Measurements from ENCODE around the gene MINK1.
"Not testable (repeated sequence)": the region's sequence is repeated elsewhere in the genome, so short reads cannot be mapped to it uniquely, and the experiment has no call there.

Gene MINK1

GRCh38 chr17:4852567-4853207 lies 19.5 kb downstream of the MINK1 start:
- TF ChIP-seq CTCF (IDR thresholded peaks at IDR 0.05; ENCODE audit: control insufficient read depth, insufficient read depth, low read depth, low read length, missing control alignments): peak; percentile 16
- peak; percentile 28 for DNase-seq (ENCODE audit: low read depth)

GRCh38 chr17:4853208-4853671 lies 20.1 kb downstream of the MINK1 start:
- no peak for DNase-seq (ENCODE audit: low read depth)
- no peak for TF ChIP-seq CTCF (IDR thresholded peaks at IDR 0.05; ENCODE audit: control insufficient read depth, insufficient read depth, low read depth, low read length, missing control alignments)
- no peak overlapping the region for H3K4me3 ChIP-seq (ENCODE audit: control insufficient read depth, low read depth, low read length)

More at GRCh38 chr17:4852567-4853207, 19.5 kb downstream of the MINK1 start:
- H3K4me3 ChIP-seq (ENCODE audit: control insufficient read depth, low read depth, low read length): no peak overlapping the region

- no peak for TF ChIP-seq CTCF (IDR thresholded peaks at IDR 0.05; ENCODE audit: control insufficient read depth, insufficient read depth, low read depth, low read length, missing control alignments)
- no peak overlapping the region for H3K4me3 ChIP-seq (ENCODE audit: control insufficient read depth, low read depth, low read length)
- DNase-seq (ENCODE audit: low read depth): no peak
Observed at GRCh38 chr17:4854111-4854681, 21.1 kb downstream of the MINK1 start.

DNA sequence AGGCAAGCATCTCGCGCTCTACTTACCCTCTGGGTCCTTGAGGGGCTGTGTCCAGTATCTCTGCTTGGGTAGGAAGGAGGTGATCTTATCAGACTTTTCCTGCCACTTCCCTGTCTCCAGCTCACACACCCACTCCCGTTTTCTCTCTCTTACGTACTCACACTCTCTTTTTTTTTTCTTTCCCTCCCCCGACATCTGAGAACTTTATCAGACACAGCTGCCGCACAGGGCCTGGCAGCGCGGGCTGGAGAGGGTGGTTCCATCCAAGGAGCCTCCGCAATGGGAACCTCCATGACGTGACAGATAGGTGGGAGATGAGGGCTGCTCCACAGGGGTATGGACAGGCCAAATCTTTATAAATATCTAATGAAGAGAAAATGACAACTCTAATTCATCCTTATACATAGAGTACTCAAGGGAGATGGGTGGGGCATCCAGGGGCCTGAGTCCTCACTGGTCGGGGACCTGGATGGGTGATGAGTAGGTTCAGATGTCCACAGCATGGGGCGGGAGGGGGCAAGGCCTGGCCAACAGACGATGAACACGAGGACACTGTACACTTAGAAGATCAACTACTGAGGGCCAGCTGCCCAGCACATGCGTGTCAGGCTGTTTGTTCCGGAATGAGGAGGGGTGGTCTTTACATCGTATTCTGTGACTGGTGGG lies 23.3 kb downstream of the MINK1 start:
- no peak for TF ChIP-seq CTCF (IDR thresholded peaks at IDR 0.05; ENCODE audit: control insufficient read depth, insufficient read depth, low read depth, low read length, missing control alignments)
- no peak for DNase-seq (ENCODE audit: low read depth)
- H3K4me3 ChIP-seq (ENCODE audit: control insufficient read depth, low read depth, low read length): no peak overlapping the region

GRCh38 chr17:4856937-4857314 lies 23.8 kb downstream of the MINK1 start:
- no peak overlapping the region for H3K4me3 ChIP-seq (ENCODE audit: control insufficient read depth, low read depth, low read length)
- no peak for TF ChIP-seq CTCF (IDR thresholded peaks at IDR 0.05; ENCODE audit: control insufficient read depth, insufficient read depth, low read depth, low read length, missing control alignments)
- DNase-seq (ENCODE audit: low read depth): no peak

- not testable (repeated sequence) for DNase-seq (ENCODE audit: low read depth)
Observed at GRCh38 chr17:4857347-4857746, 24.2 kb downstream of the MINK1 start.

More at GRCh38 chr17:4857347-4857746, 24.2 kb downstream of the MINK1 start:
- H3K4me3 ChIP-seq (ENCODE audit: control insufficient read depth, low read depth, low read length): not testable (repeated sequence)
